OCI-LY7 (cell line): ENCODE data around the gene ZBTB49.

Experiments used
- EZH2phosphoT487 ChIP-seq: fragments of 200-600 bp; sonication (generic); IDR thresholded peaks from 2 replicates; pipeline ENCODE4 v1.6.1; 2018; ENCODE audit warnings: low read depth, borderline replicate concordance, mild to moderate bottlenecking, mixed run types, antibody characterized with exemption, low read length, moderate library complexity, mixed read lengths
- TF ChIP-seq, protein P1 (sequence below): fragments of 200-600 bp; sonication (generic); conservative IDR thresholded peaks from 2 replicates; pipeline ENCODE4 v1.5.1; 2014; ENCODE audit warnings: mild to moderate bottlenecking, antibody characterized with exemption, low read length, moderate library complexity, mixed read lengths

DNA sequence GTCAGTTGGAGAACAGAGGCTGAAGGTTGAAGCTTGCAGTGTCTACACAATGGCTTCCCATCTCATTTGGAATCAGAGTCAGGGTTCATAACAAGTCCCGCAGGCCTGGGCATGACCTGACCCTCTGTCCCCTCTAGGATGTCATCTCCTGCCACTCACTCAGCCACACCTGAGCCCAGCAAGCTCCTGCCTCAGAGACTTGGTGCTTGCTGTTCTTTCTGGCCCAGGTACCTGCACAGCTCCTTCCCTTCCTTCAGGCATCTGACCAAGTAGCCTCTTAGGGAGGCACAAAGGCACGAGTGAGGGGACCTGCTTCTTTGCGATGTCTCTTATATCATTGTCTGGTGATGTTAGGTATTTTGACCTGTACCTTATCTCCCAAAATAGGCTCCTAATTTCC is 9.0 kb downstream of the ZBTB49 start:
- TF ChIP-seq, protein P1, sequence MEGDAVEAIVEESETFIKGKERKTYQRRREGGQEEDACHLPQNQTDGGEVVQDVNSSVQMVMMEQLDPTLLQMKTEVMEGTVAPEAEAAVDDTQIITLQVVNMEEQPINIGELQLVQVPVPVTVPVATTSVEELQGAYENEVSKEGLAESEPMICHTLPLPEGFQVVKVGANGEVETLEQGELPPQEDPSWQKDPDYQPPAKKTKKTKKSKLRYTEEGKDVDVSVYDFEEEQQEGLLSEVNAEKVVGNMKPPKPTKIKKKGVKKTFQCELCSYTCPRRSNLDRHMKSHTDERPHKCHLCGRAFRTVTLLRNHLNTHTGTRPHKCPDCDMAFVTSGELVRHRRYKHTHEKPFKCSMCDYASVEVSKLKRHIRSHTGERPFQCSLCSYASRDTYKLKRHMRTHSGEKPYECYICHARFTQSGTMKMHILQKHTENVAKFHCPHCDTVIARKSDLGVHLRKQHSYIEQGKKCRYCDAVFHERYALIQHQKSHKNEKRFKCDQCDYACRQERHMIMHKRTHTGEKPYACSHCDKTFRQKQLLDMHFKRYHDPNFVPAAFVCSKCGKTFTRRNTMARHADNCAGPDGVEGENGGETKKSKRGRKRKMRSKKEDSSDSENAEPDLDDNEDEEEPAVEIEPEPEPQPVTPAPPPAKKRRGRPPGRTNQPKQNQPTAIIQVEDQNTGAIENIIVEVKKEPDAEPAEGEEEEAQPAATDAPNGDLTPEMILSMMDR: no peak
- TF ChIP-seq EZH2phosphoT487: no peak
